Naive thymus-derived CD8-positive, alpha-beta T cell (primary cell): Measurements from ENCODE around the gene ASRGL1. TPM values are rescaled to one million over a fixed set of nuclear protein-coding genes. Genes with fewer than 3 reads are reported as not detected.

Source experiments
- ATAC-seq, 2 donors: fragments of 150-1000 bp; cut with Tn5 transposase in 1 of 2; sonication (Bioruptor Pico), chemical (Tn5 transposase) in 1 of 2; 1 replicate in 1 of 2; 2 replicates in 1 of 2; pipeline ENCODE4 v1.10.0; 2021; ENCODE audit warnings: mild to moderate bottlenecking in 2 of 2, moderate library complexity in 2 of 2
- POLR2A ChIA-PET: fragments of 350-600 bp; sonication (Branson Sonifier 250); formaldehyde crosslinking; loops from one replicate; lab custom pipeline; 2021; ENCODE audit warnings: antibody characterized with exemption; lab: Charles Lee
- DNase-seq, 10 donors: peaks; one replicate each; pipeline versions ENCODE4 v3.0.0 to v3.0.0-alpha.2; 2020 to 2022
- H3K27ac Mint-ChIP-seq, 10 donors: one replicate each; pipeline ENCODE4 v1.8.0; 2020 to 2022; ENCODE audit warnings: mild to moderate bottlenecking in 10 of 10, mixed read lengths in 10 of 10, moderate library complexity in 4 of 10, inconsistent platforms in 1 of 10
- H3K27me3 Mint-ChIP-seq, 5 donors: one replicate each; pipeline ENCODE4 v1.8.0; 2021 to 2022; ENCODE audit warnings: mixed read lengths in 5 of 5
- H3K36me3 Mint-ChIP-seq, 3 donors: one replicate each; pipeline ENCODE4 v1.8.0; 2020 to 2022; ENCODE audit warnings: mixed read lengths in 3 of 3, mild to moderate bottlenecking in 2 of 3, inconsistent platforms in 1 of 3
- H3K4me1 Mint-ChIP-seq, 4 donors: one replicate each; pipeline ENCODE4 v1.8.0; 2021 to 2022; ENCODE audit warnings: mixed read lengths in 4 of 4
- H3K4me3 Mint-ChIP-seq, 10 donors: one replicate each; pipeline ENCODE4 v1.8.0; 2020 to 2022; ENCODE audit warnings: mild to moderate bottlenecking in 10 of 10, mixed read lengths in 10 of 10, moderate library complexity in 6 of 10, inconsistent platforms in 1 of 10
- H3K9me3 Mint-ChIP-seq, 9 donors: one replicate each; pipeline ENCODE4 v1.8.0; 2020 to 2022; ENCODE audit warnings: mixed read lengths in 9 of 9, mild to moderate bottlenecking in 3 of 9, inconsistent platforms in 1 of 9, moderate library complexity in 1 of 9
- polyA plus RNA-seq, 3 donors: library from polyadenylated mRNA; unstranded; fragments of 300-500 nt; fragmentation: Illumina TruSeq; gene quantifications; one replicate each; pipeline ENCODE4 v1.2.3, GENCODE V29; 2021
- total RNA-seq, 8 experiments: library from RNA in 2 of 8; stranded (reverse) in 2 of 8; gene quantifications; one replicate each; pipeline ENCODE4 v1.2.3 and lab custom pipeline; 2021 to 2026

The ASRGL1 gene
- total and polyA plus RNA-seq, 5 experiments from 2014 or later, result 2.8 to 13.3 (median 6.0) TPM

DNA sequence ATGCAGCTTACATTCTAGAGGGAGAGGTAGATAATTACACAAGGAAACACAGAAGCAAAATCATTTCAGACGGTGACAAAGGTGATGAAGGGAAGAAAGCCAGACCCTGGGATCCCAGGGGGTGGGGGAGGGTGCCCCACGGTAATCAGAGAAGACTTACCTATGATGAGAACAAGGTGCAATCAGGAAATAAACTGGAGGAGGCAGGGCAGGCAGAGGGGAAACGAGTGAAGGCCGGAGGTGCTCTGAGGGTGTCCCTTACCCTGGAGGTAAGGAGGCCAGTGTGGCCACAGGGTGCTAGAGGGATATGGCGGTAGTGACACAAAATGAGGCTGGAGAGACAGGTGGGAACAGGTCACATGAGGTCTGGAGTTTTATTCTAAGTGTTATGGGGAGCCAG is 67.7 kb downstream of the ASRGL1 start:
- POLR2A ChIA-PET, result interaction anchor here (0.9 kb wide), 1 partner anchor 137 kb away, joined by 6 read pairs; no protein-coding TSS in a partner anchor
- no peaks in the 10 kb centered on the region for H3K27me3 Mint-ChIP-seq
- H3K36me3 Mint-ChIP-seq, result no peaks in the 10 kb centered on the region
- H3K4me3 Mint-ChIP-seq, result no peak overlapping the region
- ATAC-seq, result no peak
- DNase-seq, result peak in 1 of 10 donors; percentile 9
- peak overlapping the region in 7 of 10 donors; percentile 5 to 73 (median 53) for H3K27ac Mint-ChIP-seq
- H3K9me3 Mint-ChIP-seq, result no peaks in the 10 kb centered on the region
- H3K4me1 Mint-ChIP-seq, result peaks cover 24 to 45% (median 38%) of the 10 kb centered on the region in 4 donors

DNA sequence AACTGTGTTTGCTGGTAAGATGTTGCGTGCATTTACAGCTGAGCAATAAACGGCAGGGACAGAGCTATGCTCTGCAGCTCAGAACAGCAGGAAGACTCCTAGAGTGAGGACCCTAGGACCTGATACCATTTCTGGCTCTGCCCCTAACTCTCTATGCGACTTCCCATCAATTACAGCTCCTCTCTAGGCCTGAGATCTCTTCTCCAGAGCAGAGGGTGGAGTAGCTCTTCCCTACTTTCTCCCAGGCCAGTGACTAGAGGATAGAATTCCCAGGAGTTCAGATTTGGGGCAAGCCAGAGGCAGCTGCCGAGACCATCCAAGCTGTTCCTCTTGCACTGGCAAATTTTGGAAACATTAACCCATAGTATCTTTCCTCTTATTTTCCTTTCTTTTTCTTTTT is 68.8 kb downstream of the ASRGL1 start:
- Mint-ChIP-seq H3K27me3 (no peaks in the 10 kb centered on the region), H3K36me3 (no peaks in the 10 kb centered on the region), H3K27ac (peak overlapping the region in 1 of 10 donors; percentile 66), H3K9me3 (no peaks in the 10 kb centered on the region), H3K4me1 (peaks cover 24 to 33% (median 29%) of the 10 kb centered on the region in 4 donors), H3K4me3 (no peak overlapping the region)
- POLR2A ChIA-PET, result interaction anchor here (0.6 kb wide), 1 partner anchor 20 kb away, joined by 3 read pairs; no protein-coding TSS in a partner anchor
- DNase-seq, result no peak
- ATAC-seq, result no peak

DNA sequence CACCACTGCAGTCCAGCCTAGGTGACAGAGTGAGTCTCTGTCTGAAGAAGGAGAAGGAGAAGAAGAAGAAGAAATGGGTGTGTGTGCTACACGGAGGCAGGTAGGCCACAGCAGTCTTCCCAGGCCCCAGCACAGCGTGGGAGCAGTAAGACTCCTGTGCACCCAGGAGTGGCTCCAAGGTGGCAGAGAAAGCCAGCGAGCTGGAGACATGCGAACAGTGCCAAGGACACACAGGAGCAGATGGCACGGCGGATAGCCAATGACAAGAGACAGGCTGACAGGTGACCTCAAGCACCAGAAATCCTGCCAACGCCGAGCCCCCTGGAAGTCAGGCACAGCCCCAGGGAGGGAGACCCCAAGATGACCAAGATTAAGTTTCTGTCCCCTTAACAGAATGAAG is 72.6 kb downstream of the ASRGL1 start:
- Mint-ChIP-seq H3K27ac (peak overlapping the region in 1 of 10 donors; percentile 73), H3K36me3 (no peaks in the 10 kb centered on the region), H3K27me3 (no peaks in the 10 kb centered on the region), H3K9me3 (no peaks in the 10 kb centered on the region), H3K4me3 (no peak overlapping the region), H3K4me1 (peaks cover 0 to 2% (median 1%) of the 10 kb centered on the region in 4 donors)
- DNase-seq, result no peak
- no peak for ATAC-seq
- POLR2A ChIA-PET, result interaction anchor here (0.5 to 0.6 kb wide), 2 partner anchors 265 to 1500 kb away, joined by 3 to 4 read pairs; no protein-coding TSS in a partner anchor

DNA sequence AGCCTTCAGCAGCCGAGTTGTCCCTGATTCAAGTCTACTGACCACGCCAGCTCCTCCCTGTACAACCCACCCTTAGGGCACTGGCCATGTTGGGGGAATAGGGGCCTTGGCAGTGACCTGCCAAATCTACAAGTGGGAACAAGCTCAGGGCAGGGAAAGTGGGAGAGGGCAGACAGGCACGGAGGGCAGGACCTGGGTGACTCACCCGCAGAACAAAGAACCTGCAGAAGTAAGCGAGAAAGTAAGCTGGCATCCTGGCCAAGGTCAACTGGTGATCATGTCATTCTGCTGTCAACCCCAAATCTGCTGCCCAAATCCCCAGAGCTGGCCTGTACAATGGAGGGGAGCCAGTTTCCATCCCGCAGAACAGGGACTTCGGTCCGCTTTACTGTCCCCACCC is 73.7 kb downstream of the ASRGL1 start:
- H3K36me3 Mint-ChIP-seq, result no peaks in the 10 kb centered on the region
- H3K4me3 Mint-ChIP-seq, result no peak overlapping the region
- H3K4me1 Mint-ChIP-seq, result no peaks in the 10 kb centered on the region
- H3K27ac Mint-ChIP-seq, result no peak overlapping the region
- no peak for DNase-seq
- ATAC-seq, result no peak
- H3K9me3 Mint-ChIP-seq, result no peaks in the 10 kb centered on the region
- POLR2A ChIA-PET, result interaction anchor here (1.3 kb wide), 1 partner anchor 9 kb away, joined by 3 read pairs; no protein-coding TSS in a partner anchor
- H3K27me3 Mint-ChIP-seq, result no peaks in the 10 kb centered on the region

DNA sequence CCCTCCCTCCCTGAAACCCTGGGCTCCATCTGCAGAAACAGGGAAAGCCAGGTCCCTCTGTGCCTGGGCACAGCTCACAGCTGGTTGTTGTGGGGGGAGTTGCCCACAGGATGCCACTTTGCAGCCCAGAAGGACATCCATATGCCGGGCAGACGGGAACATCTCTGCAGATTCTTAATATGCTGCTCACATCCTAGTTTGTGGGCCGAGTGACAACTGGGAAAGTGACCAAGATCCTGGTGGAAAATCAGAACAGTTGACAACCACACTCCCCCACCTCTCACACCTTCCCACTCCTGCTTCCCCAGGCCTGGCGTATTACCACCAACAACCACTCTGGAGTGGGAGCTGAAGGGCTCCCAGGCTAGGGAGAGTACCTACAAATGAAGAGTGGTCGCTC is 74.3 kb downstream of the ASRGL1 start:
- Mint-ChIP-seq H3K27me3 (no peaks in the 10 kb centered on the region), H3K27ac (no peak overlapping the region), H3K4me1 (no peaks in the 10 kb centered on the region), H3K9me3 (no peaks in the 10 kb centered on the region), H3K4me3 (no peak overlapping the region), H3K36me3 (no peaks in the 10 kb centered on the region)
- POLR2A ChIA-PET, result interaction anchor here (0.7 to 1.3 kb wide), 2 partner anchors 9 to 32 kb away, joined by 3 read pairs; no protein-coding TSS in a partner anchor
- DNase-seq, result no peak
- ATAC-seq, result no peak

DNA sequence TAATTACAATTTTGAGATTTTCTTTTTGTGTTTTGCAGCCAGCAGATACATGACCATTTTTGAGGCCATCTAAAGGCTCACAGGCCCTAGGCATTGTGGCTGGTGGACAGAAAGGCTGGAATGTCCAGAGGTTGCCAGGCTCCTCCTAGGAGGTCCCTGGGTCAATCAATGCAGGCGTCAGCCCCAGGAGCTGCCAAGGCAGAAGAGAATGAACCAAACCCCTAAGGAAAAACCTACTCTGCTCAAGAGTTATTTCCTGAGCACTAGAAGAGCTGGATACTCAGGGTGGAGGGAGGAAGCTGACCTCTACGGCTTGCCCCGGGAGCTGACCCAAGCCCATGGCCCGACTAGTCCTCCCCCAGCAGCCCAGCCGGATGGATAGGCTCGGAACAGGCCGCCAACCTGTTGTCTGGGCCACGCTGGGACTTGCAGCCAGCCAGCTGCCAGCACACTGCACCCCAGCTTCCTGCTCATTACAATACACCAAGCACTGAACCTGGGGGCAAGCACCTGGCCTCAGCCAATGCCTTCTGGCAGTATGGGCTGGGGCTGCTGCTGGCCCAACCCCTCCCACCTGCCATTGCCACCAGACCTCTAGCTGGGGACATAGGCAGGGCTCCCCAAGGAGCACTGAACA is 75.9 kb downstream of the ASRGL1 start:
- H3K9me3 Mint-ChIP-seq, result no peaks in the 10 kb centered on the region
- no peaks in the 10 kb centered on the region for H3K36me3 Mint-ChIP-seq
- DNase-seq (no peak), ATAC-seq (no peak)
- H3K4me1 Mint-ChIP-seq, result no peaks in the 10 kb centered on the region
- H3K27ac Mint-ChIP-seq, result no peak overlapping the region
- no peak overlapping the region for H3K4me3 Mint-ChIP-seq
- POLR2A ChIA-PET, result no interaction called here
- no peaks in the 10 kb centered on the region for H3K27me3 Mint-ChIP-seq

DNA sequence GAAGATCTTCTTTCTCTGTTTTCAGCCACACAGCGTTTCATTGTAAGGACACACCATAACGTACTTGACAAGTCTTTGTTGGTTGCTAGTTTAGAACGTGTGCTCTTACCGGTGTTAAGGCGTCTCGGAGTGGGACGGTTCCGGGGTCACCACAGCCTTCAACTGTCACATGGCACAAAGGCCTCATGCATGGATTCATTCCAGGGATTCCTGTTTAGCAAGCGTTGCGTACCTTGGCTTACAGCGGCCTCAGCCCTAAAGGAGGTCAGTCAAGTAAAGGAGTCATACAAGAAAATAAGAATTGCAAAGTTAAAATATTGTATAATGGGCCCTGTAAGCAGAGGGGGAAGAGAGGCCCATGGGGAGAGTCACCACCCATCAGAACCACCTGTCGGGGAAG is 79.3 kb downstream of the ASRGL1 start:
- Mint-ChIP-seq H3K4me3 (no peak overlapping the region), H3K4me1 (no peaks in the 10 kb centered on the region), H3K27me3 (no peaks in the 10 kb centered on the region), H3K9me3 (no peaks in the 10 kb centered on the region), H3K27ac (no peak overlapping the region), H3K36me3 (no peaks in the 10 kb centered on the region)
- no peak for ATAC-seq
- DNase-seq, result no peak
- POLR2A ChIA-PET, result no interaction called here

DNA sequence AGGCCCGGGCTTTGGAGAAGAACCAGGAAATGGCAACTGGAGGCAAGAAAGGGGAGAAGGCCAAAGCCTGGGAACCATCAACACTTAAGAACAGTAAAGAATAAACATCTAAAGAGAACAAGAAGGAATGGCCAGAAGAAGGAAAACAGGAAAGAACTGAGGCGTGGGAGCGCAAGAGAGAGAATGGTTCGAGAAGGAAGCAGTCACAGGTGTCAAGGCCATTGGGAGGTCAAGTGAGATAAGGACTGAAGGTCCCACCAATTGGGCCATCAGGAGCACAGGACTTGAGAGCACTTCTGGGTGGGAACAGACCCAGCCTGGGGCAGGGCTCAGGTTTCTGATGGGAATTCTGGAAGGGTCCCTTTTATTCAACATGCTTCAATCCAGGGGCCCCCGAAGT is 80.9 kb downstream of the ASRGL1 start:
- no peaks in the 10 kb centered on the region for H3K9me3 Mint-ChIP-seq
- H3K27ac Mint-ChIP-seq, result peak overlapping the region in 3 of 10 donors; percentile 10 to 37 (median 23)
- H3K4me1 Mint-ChIP-seq, result peaks cover 0 to 1% (median 0%) of the 10 kb centered on the region in 4 donors
- no peaks in the 10 kb centered on the region for H3K27me3 Mint-ChIP-seq
- no peak overlapping the region for H3K4me3 Mint-ChIP-seq
- no peaks in the 10 kb centered on the region for H3K36me3 Mint-ChIP-seq
- no peak for ATAC-seq
- DNase-seq, result no peak
- POLR2A ChIA-PET, result no interaction called here

DNA sequence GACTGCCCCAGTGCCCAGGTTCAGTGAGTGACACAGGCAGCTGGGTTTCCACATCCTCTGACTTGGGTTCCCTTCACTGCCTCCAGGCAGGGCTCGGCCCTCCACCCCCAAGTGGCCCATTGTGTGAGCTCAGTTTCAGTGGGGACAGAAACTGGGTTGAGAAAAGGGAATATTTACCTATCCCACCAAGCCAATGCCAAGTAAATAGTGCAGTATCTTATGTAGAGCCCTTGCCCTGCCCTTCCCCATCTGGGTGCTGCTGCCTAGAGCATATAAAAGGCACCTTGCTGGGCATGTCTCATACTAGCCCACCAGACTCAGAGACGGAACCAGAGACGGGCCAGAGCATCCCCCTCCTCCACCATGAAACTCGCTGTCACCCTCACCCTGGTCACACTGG is 81.5 kb downstream of the ASRGL1 start, which contains the start of gene SCGB1A1:
Gene SCGB1A1 (plus strand): TSS at position 301 of the 400 bp plus-strand sequence. CDS start 63 bp downstream, at position 364.
- Mint-ChIP-seq H3K9me3 (no peaks in the 10 kb centered on the region), H3K27ac (peak within 1 kb of the TSS in 3 of 10 donors; percentile 10 to 37 (median 23)), H3K4me3 (no peak within 1 kb of the TSS), H3K36me3 (no peaks in the 10 kb centered on the region), H3K4me1 (peaks cover 0 to 2% (median 0%) of the 10 kb centered on the region in 4 donors), H3K27me3 (no peaks in the 10 kb centered on the region)
- POLR2A ChIA-PET, result no interaction called here
- DNase-seq, result no peak
- ATAC-seq, result no peak

DNA sequence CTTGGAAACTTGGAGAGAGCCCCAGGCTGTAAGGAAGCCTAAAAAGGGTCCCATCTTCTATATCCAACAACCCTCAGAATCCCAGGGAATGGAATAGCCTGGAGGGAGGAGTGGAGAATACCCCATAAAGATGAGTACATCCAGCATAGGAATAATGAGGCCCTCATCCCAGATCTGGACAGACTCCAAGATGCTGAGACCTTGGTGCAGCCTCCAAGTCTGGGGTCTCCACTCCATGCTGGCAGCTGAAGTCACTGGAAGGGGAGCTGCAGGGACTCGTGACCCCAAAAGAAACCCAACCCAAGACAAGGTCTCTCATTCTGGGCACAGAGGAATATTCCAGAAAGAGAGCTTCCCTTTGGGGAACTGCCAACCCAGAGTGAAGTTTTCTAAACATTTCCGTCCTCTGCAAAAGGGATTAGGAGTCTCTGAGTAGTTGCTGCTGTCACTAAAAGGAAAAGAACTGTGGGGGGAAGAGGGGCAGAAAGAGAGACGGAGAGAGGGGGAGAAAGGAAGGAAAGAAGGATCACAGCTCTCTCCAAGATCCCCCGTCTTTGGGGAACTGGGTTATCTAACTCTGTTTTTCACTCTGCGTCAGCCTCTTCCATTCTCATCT is 82.2 kb downstream of the ASRGL1 start:
- Mint-ChIP-seq H3K9me3 (no peaks in the 10 kb centered on the region), H3K4me3 (no peak overlapping the region), H3K4me1 (peaks cover 0 to 3% (median 1%) of the 10 kb centered on the region in 4 donors), H3K36me3 (no peaks in the 10 kb centered on the region), H3K27me3 (no peaks in the 10 kb centered on the region), H3K27ac (peak overlapping the region in 1 of 10 donors; percentile 8)
- DNase-seq, result no peak
- POLR2A ChIA-PET, result no interaction called here
- ATAC-seq, result no peak

DNA sequence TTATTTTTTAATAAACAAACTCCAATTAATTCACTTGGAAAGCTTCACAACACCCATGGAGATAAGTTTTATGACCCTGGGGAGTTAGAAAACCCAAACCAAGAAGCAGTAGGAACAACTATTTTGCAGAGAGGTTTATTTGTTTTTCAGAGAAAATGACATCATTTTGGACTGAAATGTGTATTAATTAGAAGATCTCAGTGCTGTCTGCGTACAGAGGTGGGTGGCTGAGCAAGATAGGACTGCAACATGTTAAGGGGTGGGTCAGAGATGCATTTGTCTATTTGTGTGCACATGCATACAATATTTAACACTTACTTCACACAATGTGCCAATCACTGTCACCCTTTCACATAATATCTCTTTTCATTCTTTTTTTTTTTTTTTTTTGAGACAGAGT is 82.7 kb downstream of the ASRGL1 start:
- H3K36me3 Mint-ChIP-seq, result no peaks in the 10 kb centered on the region
- no peak for ATAC-seq
- POLR2A ChIA-PET, result interaction anchor here (0.7 kb wide), 1 partner anchor 166 kb away, joined by 4 read pairs; no protein-coding TSS in a partner anchor

DNA sequence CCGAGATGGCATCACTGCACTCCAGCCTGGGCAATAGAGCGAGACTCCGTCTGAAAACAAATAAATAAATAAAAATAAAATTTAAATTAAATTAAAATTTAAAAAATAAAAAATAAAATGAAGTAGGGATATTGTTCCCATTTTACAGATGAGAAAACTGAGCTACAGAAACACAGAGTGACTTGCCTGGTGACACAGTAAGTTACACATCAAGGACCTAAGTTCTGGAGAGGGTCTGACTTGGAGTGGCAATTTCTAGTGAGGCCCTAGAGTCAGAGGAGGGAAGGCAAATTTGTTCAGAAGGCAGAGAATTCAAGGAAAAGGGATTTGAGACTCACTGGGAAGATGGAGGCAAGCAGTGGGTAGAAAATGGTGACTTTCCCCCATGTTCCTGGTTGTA is 83.6 kb downstream of the ASRGL1 start:
- DNase-seq, result no peak
- H3K36me3 Mint-ChIP-seq, result no peaks in the 10 kb centered on the region
- peaks cover 3 to 8% (median 6%) of the 10 kb centered on the region in 4 donors for H3K4me1 Mint-ChIP-seq
- ATAC-seq, result no peak
- H3K9me3 Mint-ChIP-seq, result no peaks in the 10 kb centered on the region
- no peaks in the 10 kb centered on the region for H3K27me3 Mint-ChIP-seq
- POLR2A ChIA-PET, result interaction anchor here (0.7 to 1.0 kb wide), 2 partner anchors 138 to 165 kb away, joined by 4 read pairs; no protein-coding TSS in a partner anchor
- H3K4me3 Mint-ChIP-seq, result no peak overlapping the region
- H3K27ac Mint-ChIP-seq, result peak overlapping the region in 3 of 10 donors; percentile 66 to 78 (median 74)

More for the DNA sequence above, 82.7 kb downstream of the ASRGL1 start:
- Mint-ChIP-seq H3K27me3 (no peaks in the 10 kb centered on the region), H3K4me3 (no peak overlapping the region), H3K27ac (no peak overlapping the region), H3K9me3 (no peaks in the 10 kb centered on the region), H3K4me1 (peaks cover 3 to 8% (median 6%) of the 10 kb centered on the region in 4 donors)
- no peak for DNase-seq

DNA sequence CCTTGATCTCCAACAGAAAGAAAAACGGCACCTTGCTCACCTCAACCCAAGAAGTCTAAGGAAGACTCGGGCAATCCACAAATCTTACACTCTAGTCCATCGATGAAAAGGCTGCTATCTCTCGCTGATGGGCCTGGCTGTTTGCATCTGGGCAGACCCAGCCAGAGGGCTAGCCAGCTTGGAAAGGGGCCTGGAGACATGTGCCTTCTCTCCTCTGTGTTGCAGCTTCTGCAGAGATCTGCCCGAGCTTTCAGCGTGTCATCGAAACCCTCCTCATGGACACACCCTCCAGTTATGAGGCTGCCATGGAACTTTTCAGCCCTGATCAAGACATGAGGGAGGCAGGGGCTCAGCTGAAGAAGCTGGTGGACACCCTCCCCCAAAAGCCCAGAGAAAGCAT is 84.7 kb downstream of the ASRGL1 start:
- peaks cover 6 to 18% (median 14%) of the 10 kb centered on the region in 4 donors for H3K4me1 Mint-ChIP-seq
- no peak overlapping the region for H3K4me3 Mint-ChIP-seq
- H3K9me3 Mint-ChIP-seq, result no peaks in the 10 kb centered on the region
- no peaks in the 10 kb centered on the region for H3K27me3 Mint-ChIP-seq
- ATAC-seq (no peak), DNase-seq (no peak)
- H3K27ac Mint-ChIP-seq, result peak overlapping the region in 2 of 10 donors; percentile 3 to 27
- H3K36me3 Mint-ChIP-seq, result no peaks in the 10 kb centered on the region
- POLR2A ChIA-PET, result interaction anchor here (1.0 kb wide), 1 partner anchor 137 kb away, joined by 4 read pairs; no protein-coding TSS in a partner anchor
